Activated CD4-positive, alpha-beta T cell treated with anti-CD3 and anti-CD28 coated beads, Interleukin-2, amount 50 U/mL, for 48 hours (primary cell): ENCODE data around the gene CLASP2.

Source experiments
- DNase-seq, 2 experiments: peaks; one replicate each; pipeline ENCODE4 v3.0.0-alpha.2; 2020

Gene CLASP2

GRCh38 chr3:33636125-33636850 is 81.8 kb downstream of the CLASP2 start:
- no peak for DNase-seq

- DNase-seq, result no peak
These were observed 83.8 kb downstream of the CLASP2 start for GRCh38 chr3:33634262-33634661.

GRCh38 chr3:33629219-33629618 is 88.8 kb downstream of the CLASP2 start:
- no peak for DNase-seq

- no peak for DNase-seq
These were observed 93.3 kb downstream of the CLASP2 start for GRCh38 chr3:33624756-33625155.

- DNase-seq, result no peak
These were observed 105.0 kb downstream of the CLASP2 start for GRCh38 chr3:33613041-33613440.

GRCh38 chr3:33612607-33613006 is 105.4 kb downstream of the CLASP2 start:
- no peak for DNase-seq

GRCh38 chr3:33602829-33603228 is 115.2 kb downstream of the CLASP2 start:
- DNase-seq, result no peak

GRCh38 chr3:33597257-33597689 is 120.8 kb downstream of the CLASP2 start:
- DNase-seq, result no peak

GRCh38 chr3:33592999-33593398 is 125.1 kb downstream of the CLASP2 start:
- DNase-seq, result no peak

GRCh38 chr3:33590541-33590940 is 127.5 kb downstream of the CLASP2 start:
- DNase-seq, result no peak

GRCh38 chr3:33586402-33586801 is 131.7 kb downstream of the CLASP2 start:
- no peak for DNase-seq

GRCh38 chr3:33582234-33582633 is 135.8 kb downstream of the CLASP2 start:
- DNase-seq, result no peak

GRCh38 chr3:33581666-33582065 is 136.4 kb downstream of the CLASP2 start:
- no peak for DNase-seq

GRCh38 chr3:33579840-33580239 is 138.2 kb downstream of the CLASP2 start:
- DNase-seq, result no peak

GRCh38 chr3:33579178-33579510 is 138.9 kb downstream of the CLASP2 start:
- no peak for DNase-seq

- no peak for DNase-seq
These were observed 139.5 kb downstream of the CLASP2 start for GRCh38 chr3:33578325-33579177.

GRCh38 chr3:33577588-33577987 is 140.5 kb downstream of the CLASP2 start:
- DNase-seq, result no peak

GRCh38 chr3:33577173-33577572 is 140.9 kb downstream of the CLASP2 start:
- DNase-seq, result no peak

- DNase-seq, result no peak
These were observed 142.7 kb downstream of the CLASP2 start for GRCh38 chr3:33575311-33575710.

GRCh38 chr3:33557829-33558228 is 160.2 kb downstream of the CLASP2 start:
- no peak for DNase-seq

GRCh38 chr3:33557279-33557678 is 160.8 kb downstream of the CLASP2 start:
- DNase-seq, result no peak

- no peak for DNase-seq
These were observed 171.0 kb downstream of the CLASP2 start for GRCh38 chr3:33547101-33547500.

GRCh38 chr3:33544126-33544525 is 173.9 kb downstream of the CLASP2 start:
- no peak for DNase-seq

GRCh38 chr3:33543601-33544000 is 174.5 kb downstream of the CLASP2 start:
- no peak for DNase-seq
